Gastrocnemius medialis (tissue), 4 donors: ENCODE measurements around the gene ARHGAP6. TPM values are rescaled to one million over a fixed set of nuclear protein-coding genes. Genes with fewer than 3 reads are reported as not detected.

Experiments
- ATAC-seq, 2 donors: fragments of 150-250 bp; one replicate each; pipeline ENCODE4 v1.9.1; 2016
- DNase-seq, 2 donors: peaks; one replicate each; pipeline ENCODE4 v3.0.0-alpha.2; 2019
- H3K27ac ChIP-seq, 4 donors: fragments of 200-600 bp; sonication (generic); 1 replicate in 1 of 4; 2 replicates in 3 of 4; pipeline ENCODE4 v1.5.1; 2016 to 2018; ENCODE audit warnings: mild to moderate bottlenecking in 2 of 4, moderate library complexity in 1 of 4
- H3K27me3 ChIP-seq, 3 donors: fragments of 200-600 bp; sonication (generic) in 2 of 3; 1 replicate in 1 of 3; 2 replicates in 2 of 3; pipeline versions ENCODE4 v1.5.1 to v1.6.0; 2016 to 2019; ENCODE audit warnings: mild to moderate bottlenecking in 1 of 3, moderate library complexity in 1 of 3
- H3K36me3 ChIP-seq, 2 donors: fragments of 200-600 bp; sonication (generic) in 1 of 2; one replicate each; pipeline ENCODE4 v1.5.1; 2017 to 2018
- H3K4me1 ChIP-seq, 2 donors: fragments of 200-600 bp; sonication (generic) in 1 of 2; one replicate each; pipeline ENCODE4 v1.5.1; 2016 to 2017; ENCODE audit warnings: mild to moderate bottlenecking in 2 of 2
- H3K4me3 ChIP-seq, 4 donors: fragments of 200-600 bp; sonication (generic) in 3 of 4; 1 replicate in 1 of 4; 2 replicates in 3 of 4; pipeline ENCODE4 v1.5.1; 2016 to 2019; ENCODE audit warnings: mild to moderate bottlenecking in 2 of 4
- H3K9me3 ChIP-seq, 3 donors: fragments of 200-600 bp; sonication (generic) in 2 of 3; 1 replicate in 1 of 3; 2 replicates in 2 of 3; pipeline ENCODE4 v1.5.1; 2016 to 2019
- CTCF ChIP-seq, 5 experiments: fragments of 450-650 bp in 3 of 5; fragments of 200-600 bp in 2 of 5; sonication (generic) in 2 of 5; IDR thresholded peaks in 4 of 5; conservative IDR thresholded peaks in 1 of 5; 1 replicate in 4 of 5; 2 replicates in 1 of 5; pipeline ENCODE4 v1.5.1; 2016 to 2019; ENCODE audit warnings: antibody characterized with exemption in 5 of 5, mild to moderate bottlenecking in 3 of 5, moderate library complexity in 3 of 5
- POLR2A ChIP-seq, 2 donors: fragments of 450-650 bp; IDR thresholded peaks; one replicate each; pipeline ENCODE4 v1.6.1; 2017; ENCODE audit warnings: antibody characterized with exemption in 2 of 2, mild to moderate bottlenecking in 2 of 2, moderate library complexity in 2 of 2
- in situ Hi-C, 4 donors: fragments of 200-750 bp; cut with MboI; loops; one replicate each; pipeline versions ENCODE4 v1.15.0 to v1.8.0; 2017; ENCODE audit warnings: low sequenced_read_pairs in 4 of 4
- intact Hi-C: fragments of 100-400 bp; cut with DNase I; formaldehyde crosslinking; loops from one replicate; pipeline ENCODE4 v1.15.1; 2023; ENCODE audit warnings: low total_unique reads
- total RNA-seq, 4 donors: library from RNA; depleted of rRNA; stranded (reverse); fragments of >200 nt; gene quantifications; one replicate each; pipeline versions ENCODE4 v1.1.0 to v1.2.3, GENCODE V29; 2016

ARHGAP6 gene
- total RNA-seq, 4 donors from 2014 or later = 10.7 to 18.0 (median 14.9) TPM

GRCh38 chrX:11337292-11338009, 328.3 kb downstream of the ARHGAP6 start:
- TF ChIP-seq CTCF (IDR thresholded peaks at IDR 0.05 in 4 of 5, conservative IDR thresholded peaks at IDR 0.05 in 1 of 5) = no peak
- TF ChIP-seq POLR2A (IDR thresholded peaks at IDR 0.05) = no peak
- peak overlapping the region in 3 of 4 donors; percentile 5 to 72 (median 9) for H3K27ac ChIP-seq
- intact Hi-C loops = no loop called here
- H3K9me3 ChIP-seq = no peaks in the 10 kb centered on the region
- no peak overlapping the region for H3K4me3 ChIP-seq
- no peak for DNase-seq
- H3K27me3 ChIP-seq = no peaks in the 10 kb centered on the region
- ATAC-seq = no peak
- in situ Hi-C loops = no loop called here
- peaks cover 12 to 32% of the 10 kb centered on the region in 2 donors for H3K4me1 ChIP-seq
- no peaks in the 10 kb centered on the region for H3K36me3 ChIP-seq

DNA sequence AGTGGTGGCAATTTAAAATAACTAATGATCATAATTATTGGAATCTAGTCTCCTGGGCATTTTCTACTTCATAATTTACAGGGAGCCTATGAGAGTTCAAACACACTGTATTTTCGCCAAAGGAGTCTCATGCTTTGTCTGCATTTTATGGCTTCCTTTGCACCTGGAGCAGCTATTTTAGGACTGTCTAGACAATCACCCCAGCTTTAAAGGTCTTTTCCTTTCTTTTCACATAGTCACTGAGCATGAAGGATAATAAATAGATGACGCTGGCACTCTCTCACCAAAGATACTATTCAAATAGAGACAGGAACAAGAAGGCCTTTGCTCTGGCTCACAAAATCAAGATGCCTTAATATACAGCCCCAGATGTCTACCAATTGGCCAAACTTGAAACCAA, 329.5 kb downstream of the ARHGAP6 start:
- ATAC-seq (no peak), DNase-seq (no peak)
- Histone ChIP-seq H3K36me3 (no peaks in the 10 kb centered on the region), H3K27me3 (no peaks in the 10 kb centered on the region), H3K4me3 (no peak overlapping the region), H3K4me1 (peaks cover 6 to 22% of the 10 kb centered on the region in 2 donors), H3K9me3 (no peaks in the 10 kb centered on the region), H3K27ac (no peak overlapping the region)
- in situ Hi-C loops (no loop called here), intact Hi-C loops (no loop called here)
- TF ChIP-seq CTCF (IDR thresholded peaks at IDR 0.05 in 4 of 5, conservative IDR thresholded peaks at IDR 0.05 in 1 of 5) (no peak), POLR2A (IDR thresholded peaks at IDR 0.05) (no peak)

- DNase-seq (peak in 1 of 2 donors; percentile 20), ATAC-seq (peak; percentile 50 to 73)
- Histone ChIP-seq H3K4me1 (peaks cover 0 to 15% of the 10 kb centered on the region in 2 donors), H3K36me3 (no peaks in the 10 kb centered on the region), H3K27ac (no peak overlapping the region), H3K9me3 (no peaks in the 10 kb centered on the region), H3K27me3 (no peaks in the 10 kb centered on the region), H3K4me3 (no peak overlapping the region)
- TF ChIP-seq POLR2A (IDR thresholded peaks at IDR 0.05) (no peak), CTCF (IDR thresholded peaks at IDR 0.05 in 4 of 5, conservative IDR thresholded peaks at IDR 0.05 in 1 of 5) (no peak)
- intact Hi-C loops = no loop called here
- in situ Hi-C loops = no loop called here
These were observed 331.6 kb downstream of the ARHGAP6 start for GRCh38 chrX:11334165-11334564.

- in situ Hi-C loops (no loop called here), intact Hi-C loops (no loop called here)
- no peak for TF ChIP-seq POLR2A (IDR thresholded peaks at IDR 0.05)
- no peak for TF ChIP-seq CTCF (IDR thresholded peaks at IDR 0.05 in 4 of 5, conservative IDR thresholded peaks at IDR 0.05 in 1 of 5)
- Histone ChIP-seq H3K27ac (no peak overlapping the region), H3K4me1 (peaks cover 0 to 5% of the 10 kb centered on the region in 2 donors), H3K36me3 (no peaks in the 10 kb centered on the region), H3K9me3 (no peaks in the 10 kb centered on the region), H3K27me3 (no peaks in the 10 kb centered on the region), H3K4me3 (no peak overlapping the region)
- DNase-seq (no peak), ATAC-seq (no peak)
These were observed 333.9 kb downstream of the ARHGAP6 start for GRCh38 chrX:11331788-11332187.
